Thoracic aorta endothelial cell (primary cell): ENCODE results near the gene RBM38. TPM values are rescaled to one million over a fixed set of nuclear protein-coding genes. Genes with fewer than 3 reads are reported as not detected.

ENCODE experiments used
- total RNA-seq: library from RNA; depleted of rRNA; stranded (reverse); fragments of >200 nt; gene quantifications from 2 replicates; pipeline ENCODE4 v1.2.3, GENCODE V29; 2012

Gene RBM38
- total RNA-seq = 22.6 and 25.1 TPM in 2 replicates

GRCh38 chr20:57390604-57391438 is at the start of gene RBM38:
Gene RBM38 (plus strand): TSS chr20:57391396. CDS start chr20:57391582, 186 bp downstream.

GRCh38 chr20:57351042-57351783 is 40.0 kb upstream of the RBM38 start, which contains the start of gene RAE1:
Gene RAE1 (plus strand): TSS chr20:57351255. CDS start chr20:57354039, 2,784 bp downstream.

Other genes with a start within 250 kb of the RBM38 start
- not detected in 2 replicates for gene BMP7, start 124.8 kb upstream of the RBM38 start, total RNA-seq
- gene SPO11, start 61.6 kb upstream of the RBM38 start, total RNA-seq = not detected in 2 replicates
- gene RAE1, start 40.1 kb upstream of the RBM38 start, total RNA-seq = 45.1 and 65.4 TPM in 2 replicates
- not detected in 2 replicates for gene CTCFL, start 133.7 kb downstream of the RBM38 start, total RNA-seq
- gene PCK1, start 169.7 kb downstream of the RBM38 start, total RNA-seq = not detected in 2 replicates
- not detected in 2 replicates for gene ZBP1, start 229.0 kb downstream of the RBM38 start, total RNA-seq